CD14-positive monocyte (primary cell): ENCODE data around the gene PAX9. TPM values are rescaled to one million over a fixed set of nuclear protein-coding genes. Genes with fewer than 3 reads are reported as not detected.

Experiments
- DNase-seq, 3 donors: peaks; one replicate each; pipeline ENCODE4 v3.0.0-alpha.2; 2011 to 2022
- H2AFZ ChIP-seq: 2 replicates; pipeline ENCODE4 v1.6.0; 2012; ENCODE audit warnings: mild to moderate bottlenecking, low read depth, low read length, inconsistent platforms; ENCODE audit not compliant: insufficient read depth, poor library complexity, severe bottlenecking
- H3K27ac ChIP-seq, 2 donors: 1 replicate in 1 of 2; 2 replicates in 1 of 2; pipeline ENCODE4 v1.5.1; 2012 to 2013; ENCODE audit warnings: low read length in 2 of 2, control low read depth in 1 of 2, inconsistent platforms in 1 of 2, low read depth in 1 of 2, mild to moderate bottlenecking in 1 of 2
- H3K27me3 ChIP-seq, 2 donors: one replicate each; pipeline versions ENCODE4 v1.6.0 to v1.6.1; 2011 to 2013; ENCODE audit warnings: low read length in 2 of 2; ENCODE audit not compliant: control insufficient read depth in 2 of 2, insufficient read depth in 2 of 2
- H3K36me3 ChIP-seq, 2 donors: replicated peaks in 1 of 2; 1 replicate in 1 of 2; 2 replicates in 1 of 2; pipeline versions ENCODE4 v1.5.1 to v1.6.1; 2012 to 2013; ENCODE audit warnings: low read length in 2 of 2, control low read depth in 1 of 2, inconsistent platforms in 1 of 2, mild to moderate bottlenecking in 1 of 2; ENCODE audit not compliant: insufficient read depth in 2 of 2, control insufficient read depth in 1 of 2
- H3K4me1 ChIP-seq, 2 donors: 1 replicate in 1 of 2; 2 replicates in 1 of 2; pipeline versions ENCODE4 v1.5.1 to v1.6.1; 2012 to 2013; ENCODE audit warnings: low read length in 2 of 2, control low read depth in 1 of 2, inconsistent platforms in 1 of 2, mild to moderate bottlenecking in 1 of 2, moderate library complexity in 1 of 2; ENCODE audit not compliant: insufficient read depth in 2 of 2, control insufficient read depth in 1 of 2
- H3K4me2 ChIP-seq: replicated peaks from 2 replicates; pipeline ENCODE3; 2012; ENCODE audit warnings: low read length, moderate library complexity, mild to moderate bottlenecking; ENCODE audit not compliant: poor library complexity, severe bottlenecking; ENCODE audit errors: extremely low read depth
- H3K4me3 ChIP-seq, 3 experiments: fragments of 200-600 bp in 1 of 3; sonication (generic) in 1 of 3; replicated peaks in 1 of 3; 1 replicate in 2 of 3; 2 replicates in 1 of 3; pipeline ENCODE4 v1.5.1; 2011 to 2013; ENCODE audit warnings: low read length in 3 of 3, mild to moderate bottlenecking in 3 of 3, control low read depth in 2 of 3, low read depth in 2 of 3, inconsistent platforms in 1 of 3, moderate library complexity in 1 of 3
- H3K79me2 ChIP-seq: 2 replicates; pipeline ENCODE4 v1.6.0; 2012; ENCODE audit warnings: mild to moderate bottlenecking, control low read depth, inconsistent platforms, low read length, moderate library complexity; ENCODE audit not compliant: insufficient read depth
- H3K9ac ChIP-seq: 2 replicates; pipeline ENCODE4 v1.6.0; 2017; ENCODE audit warnings: low read length, mild to moderate bottlenecking; ENCODE audit not compliant: insufficient read depth, poor library complexity, severe bottlenecking
- H3K9me3 ChIP-seq, 2 donors: replicated peaks in 1 of 2; 1 replicate in 1 of 2; 2 replicates in 1 of 2; pipeline versions ENCODE4 v1.5.1 to v1.6.1; 2012 to 2013; ENCODE audit warnings: low read length in 2 of 2, control low read depth in 1 of 2; ENCODE audit not compliant: control insufficient read depth in 1 of 2, insufficient read depth in 1 of 2
- H4K20me1 ChIP-seq: 2 replicates; pipeline ENCODE4 v1.6.0; 2012; ENCODE audit warnings: mild to moderate bottlenecking, low read length, control low read depth, moderate library complexity; ENCODE audit not compliant: insufficient read depth
- H3K27ac Mint-ChIP-seq, 7 donors: one replicate each; pipeline ENCODE4 v1.8.0; 2020; ENCODE audit warnings: mild to moderate bottlenecking in 7 of 7, mixed read lengths in 7 of 7, moderate library complexity in 6 of 7, inconsistent platforms in 2 of 7
- H3K27me3 Mint-ChIP-seq, 3 donors: one replicate each; pipeline ENCODE4 v1.8.0; 2021 to 2022; ENCODE audit warnings: low read depth in 3 of 3, mild to moderate bottlenecking in 3 of 3, mixed read lengths in 3 of 3, moderate library complexity in 3 of 3, inconsistent platforms in 1 of 3
- H3K36me3 Mint-ChIP-seq, 2 donors: one replicate each; pipeline ENCODE4 v1.8.0; 2020; ENCODE audit warnings: mixed read lengths in 2 of 2, inconsistent platforms in 1 of 2, mild to moderate bottlenecking in 1 of 2
- H3K4me1 Mint-ChIP-seq: one replicate; pipeline ENCODE4 v1.8.0; 2020; ENCODE audit warnings: mild to moderate bottlenecking, mixed read lengths
- H3K4me3 Mint-ChIP-seq, 2 donors: one replicate each; pipeline ENCODE4 v1.8.0; 2020; ENCODE audit warnings: mild to moderate bottlenecking in 2 of 2, mixed read lengths in 2 of 2, moderate library complexity in 1 of 2
- H3K9me3 Mint-ChIP-seq, 7 donors: one replicate each; pipeline ENCODE4 v1.8.0; 2020 to 2022; ENCODE audit warnings: mixed read lengths in 7 of 7, mild to moderate bottlenecking in 6 of 7, moderate library complexity in 6 of 7, inconsistent platforms in 2 of 7
- CTCF ChIP-seq: fragments of 200-600 bp; IDR thresholded peaks from one replicate; pipeline ENCODE4 v1.8.0; 2022; ENCODE audit warnings: antibody characterized with exemption, mild to moderate bottlenecking
- WGBS: methylation state at CpG from one replicate; pipeline ENCODE4 v1.1.5; 2013; ENCODE audit warnings: missing lambda C conversion rate; ENCODE audit not compliant: insufficient coverage; 5-methylcytosine and 5-hydroxymethylcytosine counted together
- intact Hi-C, 2 donors: fragments of 100-400 bp; cut with micrococcal nuclease; formaldehyde crosslinking; loops; one replicate each; pipeline versions ENCODE4 v1.15.0 to v1.15.1; 2023
- polyA plus RNA-seq, 3 donors: library from polyadenylated mRNA; depleted of rRNA in 1 of 3; unstranded in 2 of 3; stranded (reverse) in 1 of 3; fragments of 300-500 nt in 2 of 3; fragments of >200 nt in 1 of 3; fragmentation: Illumina TruSeq in 2 of 3; gene quantifications; 1 replicate in 2 of 3; 2 replicates in 1 of 3; pipeline ENCODE4 v1.2.3, GENCODE V29; 2012 to 2021

Gene PAX9
- polyA plus RNA-seq, 3 donors = not detected

GRCh38 chr14:36676236-36676635, 14.6 kb downstream of the PAX9 start:
- H3K36me3 ChIP-seq = no peaks in the 10 kb centered on the region
- no peaks in the 10 kb centered on the region for H3K9me3 ChIP-seq
- H3K79me2 ChIP-seq = no peaks in the 10 kb centered on the region
- no peak for TF ChIP-seq CTCF
- H3K4me2 ChIP-seq = no peak overlapping the region
- H2AFZ ChIP-seq = no peak overlapping the region
- H3K27ac ChIP-seq = no peak overlapping the region
- no peak overlapping the region for H3K9ac ChIP-seq
- no peaks in the 10 kb centered on the region for H3K4me1 Mint-ChIP-seq
- WGBS = 25% methylated on average over 8 of the region's 10 CpGs
- intact Hi-C loops = no loop called here
- H3K27me3 Mint-ChIP-seq = peaks cover 8 to 28% (median 15%) of the 10 kb centered on the region in 3 donors
- no peak overlapping the region for H3K4me3 ChIP-seq
- no peak overlapping the region for H3K27ac Mint-ChIP-seq
- peaks cover 0 to 3% (median 0%) of the 10 kb centered on the region in 7 donors for H3K9me3 Mint-ChIP-seq
- H3K36me3 Mint-ChIP-seq = no peaks in the 10 kb centered on the region
- H3K4me3 Mint-ChIP-seq = no peak overlapping the region
- DNase-seq = no peak
- H3K4me1 ChIP-seq = no peaks in the 10 kb centered on the region
- H4K20me1 ChIP-seq = no peaks in the 10 kb centered on the region
- peaks cover 13 to 45% of the 10 kb centered on the region in 2 donors for H3K27me3 ChIP-seq

DNA sequence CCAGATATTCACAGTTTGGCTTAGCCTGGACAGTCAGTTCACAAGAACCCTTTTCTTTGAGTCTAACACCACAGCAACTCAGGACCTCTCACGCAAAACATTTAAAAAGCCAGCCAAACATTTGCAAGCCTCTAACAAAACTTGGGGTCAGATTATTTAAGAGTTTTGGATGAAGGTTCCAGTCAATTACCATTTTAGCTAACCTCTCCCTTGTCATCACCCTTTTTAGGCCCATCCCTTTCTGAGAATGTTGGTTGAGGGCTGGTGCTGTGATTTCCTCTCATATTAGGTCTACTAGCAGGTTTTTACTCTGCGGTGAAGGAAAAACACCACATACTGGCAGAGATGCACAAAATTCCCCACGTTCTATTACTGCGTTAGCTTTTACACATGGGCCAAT, 20.7 kb downstream of the PAX9 start:
- no peak overlapping the region for H3K4me2 ChIP-seq
- no peak overlapping the region for H3K9ac ChIP-seq
- H3K36me3 ChIP-seq = no peaks in the 10 kb centered on the region
- no peak overlapping the region for H3K4me3 ChIP-seq
- intact Hi-C loops = no loop called here
- no peak overlapping the region for H3K4me3 Mint-ChIP-seq
- H3K9me3 Mint-ChIP-seq = peaks cover 0 to 2% (median 0%) of the 10 kb centered on the region in 7 donors
- H3K9me3 ChIP-seq = no peaks in the 10 kb centered on the region
- no peak for TF ChIP-seq CTCF
- DNase-seq = no peak
- H3K27me3 Mint-ChIP-seq = peaks cover 5 to 7% (median 6%) of the 10 kb centered on the region in 3 donors
- H3K27me3 ChIP-seq = peaks cover 2 to 16% of the 10 kb centered on the region in 2 donors
- H3K27ac Mint-ChIP-seq = no peak overlapping the region
- no peak overlapping the region for H2AFZ ChIP-seq
- H3K4me1 ChIP-seq = no peaks in the 10 kb centered on the region
- no peaks in the 10 kb centered on the region for H4K20me1 ChIP-seq
- H3K4me1 Mint-ChIP-seq = no peaks in the 10 kb centered on the region
- H3K79me2 ChIP-seq = no peaks in the 10 kb centered on the region
- H3K36me3 Mint-ChIP-seq = no peaks in the 10 kb centered on the region
- no CpG with 5 or more reads among the region's 4 CpGs for WGBS
- H3K27ac ChIP-seq = no peak overlapping the region
